Gastroesophageal sphincter (tissue), 4 donors: ENCODE data around the gene SMIM29. TPM values are rescaled to one million over a fixed set of nuclear protein-coding genes. Genes with fewer than 3 reads are reported as not detected.
"Not testable (repeated sequence)": the region's sequence is repeated elsewhere in the genome, so short reads cannot be mapped to it uniquely, and the experiment has no call there.

Experiments
- ATAC-seq: fragments of 150-250 bp; one replicate; pipeline ENCODE4 v1.9.1; 2016; ENCODE audit warnings: mild to moderate bottlenecking, moderate library complexity
- H3K27ac ChIP-seq, 4 donors: fragments of 200-600 bp; sonication (generic) in 3 of 4; 1 replicate in 3 of 4; 2 replicates in 1 of 4; pipeline ENCODE4 v1.5.1; 2016 to 2019
- H3K27me3 ChIP-seq: fragments of 200-600 bp; sonication (generic); one replicate; pipeline ENCODE4 v1.5.1; 2019
- H3K36me3 ChIP-seq, 2 donors: fragments of 200-600 bp; sonication (generic); one replicate each; pipeline ENCODE4 v1.5.1; 2019; ENCODE audit warnings: control low read depth in 1 of 2
- H3K4me1 ChIP-seq, 3 donors: fragments of 200-600 bp; sonication (generic); 1 replicate in 2 of 3; 2 replicates in 1 of 3; pipeline ENCODE4 v1.5.1; 2016 to 2019; ENCODE audit warnings: control low read depth in 2 of 3
- H3K4me3 ChIP-seq, 2 donors: fragments of 200-600 bp; sonication (generic); one replicate each; pipeline ENCODE4 v1.5.1; 2019; ENCODE audit warnings: mild to moderate bottlenecking in 1 of 2, moderate library complexity in 1 of 2
- H3K9me3 ChIP-seq, 3 donors: fragments of 200-600 bp; sonication (generic); one replicate each; pipeline ENCODE4 v1.5.1; 2017 to 2019; ENCODE audit warnings: control low read depth in 2 of 3
- EP300 ChIP-seq: sonication (generic); formaldehyde crosslinking; IDR thresholded peaks from one replicate; pipeline ENCODE4 v1.6.1; 2017; ENCODE audit warnings: antibody characterized with exemption, mild to moderate bottlenecking
- POLR2A ChIP-seq, 2 donors: fragments of 450-650 bp; IDR thresholded peaks; one replicate each; pipeline ENCODE4 v1.6.1; 2017; ENCODE audit warnings: antibody characterized with exemption in 2 of 2, mild to moderate bottlenecking in 2 of 2, moderate library complexity in 1 of 2
- POLR2AphosphoS5 ChIP-seq: sonication (generic); formaldehyde crosslinking; IDR thresholded peaks from one replicate; pipeline ENCODE4 v1.6.1; 2017; ENCODE audit warnings: antibody characterized with exemption
- WGBS, 2 donors: methylation state at CpG; one replicate each; pipeline ENCODE4 v1.1.5; 2018; ENCODE audit warnings: low coverage in 1 of 2; 5-methylcytosine and 5-hydroxymethylcytosine counted together
- total RNA-seq, 4 donors: library from RNA; depleted of rRNA; stranded (reverse); fragments of >200 nt; gene quantifications; one replicate each; pipeline ENCODE4 v1.1.0, GENCODE V29; 2016
- TF ChIP-seq, protein P1 (sequence below), 4 experiments: fragments of 200-600 bp in 2 of 4; fragments of 450-650 bp in 2 of 4; sonication (generic) in 1 of 4; IDR thresholded peaks; one replicate each; pipeline ENCODE4 v1.5.1; 2017 to 2019; ENCODE audit warnings: antibody characterized with exemption in 4 of 4, mild to moderate bottlenecking in 2 of 4, moderate library complexity in 2 of 4

The SMIM29 gene
- total RNA-seq, 4 donors from 2014 or later = 9.7 to 34.7 (median 22.6) TPM

DNA sequence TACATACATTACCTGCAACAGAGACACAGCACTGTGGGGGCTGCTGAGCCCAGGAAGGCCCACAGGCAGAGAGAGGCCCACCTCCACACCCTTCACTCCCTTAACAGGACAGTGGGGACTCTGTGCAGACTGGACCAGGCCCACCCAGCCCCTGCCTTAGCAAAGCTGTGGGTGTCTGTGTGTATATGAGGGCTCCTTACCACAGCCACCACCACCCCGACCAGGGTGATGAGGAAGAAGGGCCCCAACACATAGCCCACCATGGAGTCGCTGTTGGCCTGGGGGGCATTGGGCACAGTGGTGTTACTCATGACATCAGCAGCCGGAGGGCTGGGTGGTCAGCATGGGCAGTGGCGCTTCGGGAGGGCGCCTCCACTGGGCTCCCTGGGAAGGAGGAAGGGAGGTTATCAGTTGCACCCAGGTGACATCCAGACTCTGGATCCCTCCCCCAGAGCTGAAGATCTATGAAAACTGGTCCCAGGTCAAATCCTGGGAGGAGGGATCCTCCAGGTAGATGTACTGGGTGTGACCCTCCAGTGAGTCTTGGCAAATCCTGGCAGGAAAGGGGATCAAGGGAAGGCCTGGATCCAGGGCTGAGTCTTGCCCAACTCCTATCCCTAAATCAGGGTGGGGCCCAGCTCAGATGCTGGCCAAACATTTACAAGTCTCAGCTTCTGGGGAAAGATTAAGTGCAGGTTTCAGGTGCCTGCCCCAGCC is 1.2 kb downstream of the SMIM29 start:
- Histone ChIP-seq H3K36me3 (peaks cover 0 to 11% of the 10 kb centered on the region in 2 donors), H3K27ac (peak overlapping the region in 3 of 4 donors; percentile 85 to 91 (median 86)), H3K4me3 (peak overlapping the region in 1 of 2 donors; percentile 89), H3K9me3 (no peaks in the 10 kb centered on the region), H3K27me3 (no peaks in the 10 kb centered on the region), H3K4me1 (peaks cover 3 to 42% (median 20%) of the 10 kb centered on the region in 3 donors)
- ATAC-seq = no peak
- WGBS, 2 donors = no CpG with 5 or more reads among the region's 6 CpGs
- TF ChIP-seq EP300 = no peak

DNA sequence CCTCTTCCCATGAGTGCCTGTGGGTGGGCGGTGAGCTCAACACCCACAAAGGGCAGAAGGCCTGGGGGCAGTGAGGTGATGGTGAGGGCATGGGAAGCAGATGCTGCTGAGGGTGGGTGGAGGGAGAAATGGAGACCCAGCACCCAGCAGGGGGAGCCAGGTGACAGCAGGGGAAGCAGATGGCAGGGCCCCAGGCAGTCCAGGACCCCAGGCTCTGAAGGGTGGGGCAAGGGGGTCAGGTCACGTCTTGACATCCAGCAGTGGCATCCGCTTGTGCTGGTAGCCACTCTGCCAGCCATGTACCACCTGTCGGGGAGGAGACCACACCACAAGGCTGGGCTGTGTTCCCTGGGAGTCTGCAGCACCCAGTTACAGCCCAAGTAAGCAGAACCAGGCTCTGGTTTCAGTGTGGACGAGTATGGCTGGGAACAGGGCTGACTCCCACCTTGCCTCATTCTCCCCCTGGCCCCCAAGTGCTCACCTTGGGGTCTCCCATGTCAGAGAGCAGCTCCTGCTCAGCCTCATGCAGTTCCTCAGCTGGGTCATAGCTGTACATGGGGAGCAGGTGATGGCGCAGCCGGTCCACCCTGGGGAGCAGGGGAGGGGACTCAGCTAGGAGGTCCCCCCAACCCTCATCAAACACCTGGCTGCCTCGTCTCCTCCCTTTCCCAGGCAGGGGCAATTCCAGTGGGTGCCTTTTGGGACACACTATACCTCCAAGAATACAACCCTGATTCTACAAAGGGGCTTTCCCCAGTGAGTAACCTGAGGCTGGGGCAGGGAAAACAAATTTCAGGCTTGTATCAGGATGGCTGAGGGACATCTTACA is 2.0 kb downstream of the SMIM29 start:
- Histone ChIP-seq H3K27me3 (no peaks in the 10 kb centered on the region), H3K4me3 (no peak overlapping the region), H3K9me3 (no peaks in the 10 kb centered on the region), H3K4me1 (peaks cover 3 to 42% (median 20%) of the 10 kb centered on the region in 3 donors), H3K27ac (peak overlapping the region in 3 of 4 donors; percentile 85 to 91 (median 86)), H3K36me3 (peaks cover 0 to 19% of the 10 kb centered on the region in 2 donors)
- no peak for ATAC-seq
- WGBS, 2 donors = no CpG with 5 or more reads among the region's 8 CpGs
- TF ChIP-seq, protein P1, sequence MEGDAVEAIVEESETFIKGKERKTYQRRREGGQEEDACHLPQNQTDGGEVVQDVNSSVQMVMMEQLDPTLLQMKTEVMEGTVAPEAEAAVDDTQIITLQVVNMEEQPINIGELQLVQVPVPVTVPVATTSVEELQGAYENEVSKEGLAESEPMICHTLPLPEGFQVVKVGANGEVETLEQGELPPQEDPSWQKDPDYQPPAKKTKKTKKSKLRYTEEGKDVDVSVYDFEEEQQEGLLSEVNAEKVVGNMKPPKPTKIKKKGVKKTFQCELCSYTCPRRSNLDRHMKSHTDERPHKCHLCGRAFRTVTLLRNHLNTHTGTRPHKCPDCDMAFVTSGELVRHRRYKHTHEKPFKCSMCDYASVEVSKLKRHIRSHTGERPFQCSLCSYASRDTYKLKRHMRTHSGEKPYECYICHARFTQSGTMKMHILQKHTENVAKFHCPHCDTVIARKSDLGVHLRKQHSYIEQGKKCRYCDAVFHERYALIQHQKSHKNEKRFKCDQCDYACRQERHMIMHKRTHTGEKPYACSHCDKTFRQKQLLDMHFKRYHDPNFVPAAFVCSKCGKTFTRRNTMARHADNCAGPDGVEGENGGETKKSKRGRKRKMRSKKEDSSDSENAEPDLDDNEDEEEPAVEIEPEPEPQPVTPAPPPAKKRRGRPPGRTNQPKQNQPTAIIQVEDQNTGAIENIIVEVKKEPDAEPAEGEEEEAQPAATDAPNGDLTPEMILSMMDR (IDR thresholded peaks at IDR 0.05) = peak in 1 of 4 experiments; percentile 40
- TF ChIP-seq POLR2A (IDR thresholded peaks at IDR 0.05) = no peak
- TF ChIP-seq POLR2AphosphoS5 = no peak
- no peak for TF ChIP-seq EP300

DNA sequence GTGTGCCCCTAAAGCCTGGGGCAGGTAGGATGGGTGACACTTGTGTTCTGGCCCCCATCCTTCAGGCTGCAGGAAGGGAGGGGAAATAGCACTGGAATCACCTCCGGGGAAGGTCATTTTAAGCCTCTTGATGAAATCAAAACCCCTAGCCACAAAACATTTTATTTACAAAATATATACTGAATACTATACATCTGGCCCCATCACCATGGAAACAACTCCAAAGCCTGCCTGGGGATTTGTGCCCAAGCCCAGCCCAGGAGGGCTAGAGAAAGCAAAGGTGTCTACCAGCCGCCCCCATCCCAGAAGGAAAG is 2.6 kb downstream of the SMIM29 start:
- peaks cover 3 to 42% (median 20%) of the 10 kb centered on the region in 3 donors for H3K4me1 ChIP-seq
- TF ChIP-seq POLR2A (IDR thresholded peaks at IDR 0.05) (no peak), POLR2AphosphoS5 (no peak), EP300 (no peak)
- TF ChIP-seq, protein P1 (IDR thresholded peaks at IDR 0.05) = no peak
- 100% methylated on average over 1 of the region's 2 CpGs; no CpG with 5 or more reads in 1 of the 2 donors for WGBS, 2 donors
- no peaks in the 10 kb centered on the region for H3K27me3 ChIP-seq
- peaks cover 0 to 25% of the 10 kb centered on the region in 2 donors for H3K36me3 ChIP-seq
- H3K27ac ChIP-seq = peak overlapping the region in 1 of 4 donors; percentile 91
- no peak for ATAC-seq
- no peaks in the 10 kb centered on the region for H3K9me3 ChIP-seq
- no peak overlapping the region for H3K4me3 ChIP-seq

GRCh38 chr6:34245761-34246140 is 3.1 kb downstream of the SMIM29 start:
- Histone ChIP-seq H3K36me3 (peaks cover 0 to 30% of the 10 kb centered on the region in 2 donors), H3K4me1 (peaks cover 3 to 42% (median 20%) of the 10 kb centered on the region in 3 donors), H3K27ac (peak overlapping the region in 1 of 4 donors; percentile 81)
- H3K9me3 ChIP-seq, ATAC-seq, H3K4me3 ChIP-seq, H3K27me3 ChIP-seq: not testable (repeated sequence)
- no CpG with 5 or more reads among the region's 7 CpGs for WGBS, 2 donors

GRCh38 chr6:34245032-34245760 is 3.6 kb downstream of the SMIM29 start:
- Histone ChIP-seq H3K36me3 (peaks cover 0 to 33% of the 10 kb centered on the region in 2 donors), H3K27ac (peak overlapping the region in 2 of 4 donors; percentile 56 to 81), H3K4me1 (peaks cover 3 to 42% (median 20%) of the 10 kb centered on the region in 3 donors)
- H3K9me3 ChIP-seq, H3K27me3 ChIP-seq, H3K4me3 ChIP-seq, ATAC-seq: not testable (repeated sequence)
- WGBS, 2 donors = 73% methylated on average over 4 of the region's 13 CpGs; no CpG with 5 or more reads in 1 of the 2 donors
